Measurements from ENCODE around the gene SP2. TPM values are rescaled to one million over a fixed set of nuclear protein-coding genes. Genes with fewer than 3 reads are reported as not detected.

Gene SP2
- total and polyA plus RNA-seq, 2 of the 13 experiments (the other 11 are each of a cell fraction or from before 2014, with no cell fraction given): 1.4 to 4.8 TPM

Other genes with a start within 250 kb of the SP2 start
- 424 and 443 TPM in 2 replicates for gene KPNB1, start 246.3 kb upstream of the SP2 start, total RNA-seq (2016; rRNA removed; fragmentation: Illumina TruSeq; extraction: Trizol)
- 164 and 169 TPM in 2 replicates for gene KPNB1, start 246.3 kb upstream of the SP2 start, polyA plus RNA-seq (2011; rRNA removed)
- gene TBKBP1, start 202.1 kb upstream of the SP2 start, total RNA-seq (2016; rRNA removed; fragmentation: Illumina TruSeq; extraction: Trizol): 2.6 and 3.0 TPM in 2 replicates
- gene TBKBP1, start 202.1 kb upstream of the SP2 start, polyA plus RNA-seq (2011; rRNA removed): 7.0 and 10.9 TPM in 2 replicates
- gene TBX21, start 163.0 kb upstream of the SP2 start, total RNA-seq (2016; rRNA removed; fragmentation: Illumina TruSeq; extraction: Trizol): not detected in 2 replicates
- not detected in 2 replicates for gene TBX21, start 163.0 kb upstream of the SP2 start, polyA plus RNA-seq (2011; rRNA removed)
- 1.0 and 4.7 TPM in 2 replicates for gene OSBPL7, start 74.4 kb upstream of the SP2 start, total RNA-seq (2016; rRNA removed; fragmentation: Illumina TruSeq; extraction: Trizol)
- 6.6 and 8.3 TPM in 2 replicates for gene OSBPL7, start 74.4 kb upstream of the SP2 start, polyA plus RNA-seq (2011; rRNA removed)
- 56.7 and 59.7 TPM in 2 replicates for gene MRPL10, start 64.7 kb upstream of the SP2 start, total RNA-seq (2016; rRNA removed; fragmentation: Illumina TruSeq; extraction: Trizol)
- gene MRPL10, start 64.7 kb upstream of the SP2 start, polyA plus RNA-seq (2011; rRNA removed): 149 and 157 TPM in 2 replicates
- gene LRRC46, start 64.6 kb upstream of the SP2 start, total RNA-seq (2016; rRNA removed; fragmentation: Illumina TruSeq; extraction: Trizol): 0.09 and 0.13 TPM in 2 replicates
- 0.09 and 0.16 TPM in 2 replicates for gene LRRC46, start 64.6 kb upstream of the SP2 start, polyA plus RNA-seq (2011; rRNA removed)
- 15.0 and 29.5 TPM in 2 replicates for gene SCRN2, start 55.0 kb upstream of the SP2 start, total RNA-seq (2016; rRNA removed; fragmentation: Illumina TruSeq; extraction: Trizol)
- gene SCRN2, start 55.0 kb upstream of the SP2 start, polyA plus RNA-seq (2011; rRNA removed): 21.7 and 28.6 TPM in 2 replicates
- gene SP6, start 45.1 kb upstream of the SP2 start, total RNA-seq (2016; rRNA removed; fragmentation: Illumina TruSeq; extraction: Trizol): 0.07 TPM in 1 of 2 replicates, not detected in the other
- gene SP6, start 45.1 kb upstream of the SP2 start, polyA plus RNA-seq (2011; rRNA removed): 0.07 and 0.09 TPM in 2 replicates
- 63.3 and 110 TPM in 2 replicates for gene PNPO, start 45.3 kb downstream of the SP2 start, total RNA-seq (2016; rRNA removed; fragmentation: Illumina TruSeq; extraction: Trizol)
- 47.9 and 48.1 TPM in 2 replicates for gene PNPO, start 45.3 kb downstream of the SP2 start, polyA plus RNA-seq (2011; rRNA removed)
- 2.0 and 2.4 TPM in 2 replicates for gene PRR15L, start 61.6 kb downstream of the SP2 start, total RNA-seq (2016; rRNA removed; fragmentation: Illumina TruSeq; extraction: Trizol)
- 0.44 and 0.47 TPM in 2 replicates for gene PRR15L, start 61.6 kb downstream of the SP2 start, polyA plus RNA-seq (2011; rRNA removed)
- gene CDK5RAP3, start 74.9 kb downstream of the SP2 start, total RNA-seq (2016; rRNA removed; fragmentation: Illumina TruSeq; extraction: Trizol): 86.8 and 128 TPM in 2 replicates
- gene CDK5RAP3, start 74.9 kb downstream of the SP2 start, polyA plus RNA-seq (2011; rRNA removed): 154 and 183 TPM in 2 replicates
- gene COPZ2, start 141.6 kb downstream of the SP2 start, total RNA-seq (2016; rRNA removed; fragmentation: Illumina TruSeq; extraction: Trizol): 0.74 and 1.5 TPM in 2 replicates
- 0.48 and 0.61 TPM in 2 replicates for gene COPZ2, start 141.6 kb downstream of the SP2 start, polyA plus RNA-seq (2011; rRNA removed)
- gene NFE2L1, start 152.1 kb downstream of the SP2 start, total RNA-seq (2016; rRNA removed; fragmentation: Illumina TruSeq; extraction: Trizol): 53.7 and 67.0 TPM in 2 replicates
- gene NFE2L1, start 152.1 kb downstream of the SP2 start, polyA plus RNA-seq (2011; rRNA removed): 234 and 278 TPM in 2 replicates
- 108 and 143 TPM in 2 replicates for gene CBX1, start 205.2 kb downstream of the SP2 start, total RNA-seq (2016; rRNA removed; fragmentation: Illumina TruSeq; extraction: Trizol)
- 14.1 and 17.8 TPM in 2 replicates for gene CBX1, start 205.2 kb downstream of the SP2 start, polyA plus RNA-seq (2011; rRNA removed)
- gene SNX11, start 211.5 kb downstream of the SP2 start, total RNA-seq (2016; rRNA removed; fragmentation: Illumina TruSeq; extraction: Trizol): 14.0 and 15.9 TPM in 2 replicates
- gene SNX11, start 211.5 kb downstream of the SP2 start, polyA plus RNA-seq (2011; rRNA removed): 12.9 and 14.0 TPM in 2 replicates

All from HepG2 (cell line).